Spleen (tissue), 11 donors: ENCODE measurements around the gene PTPRA. TPM values are rescaled to one million over a fixed set of nuclear protein-coding genes. Genes with fewer than 3 reads are reported as not detected.
A peak's percentile ranks its signal among the peaks of the same experiment; 100 is the strongest.

Experiments
- DNase-seq: peaks from one replicate; pipeline ENCODE4 v3.0.0-alpha.2; 2020
- H3K27ac ChIP-seq, 8 donors: fragments of 200-600 bp; sonication (generic) in 7 of 8; 1 replicate in 4 of 8; 2 replicates in 4 of 8; pipeline versions ENCODE4 v1.5.0 to v1.8.0; 2016 to 2021; ENCODE audit warnings: inconsistent platforms in 4 of 8, mild to moderate bottlenecking in 4 of 8, moderate library complexity in 1 of 8
- H3K27me3 ChIP-seq, 7 donors: fragments of 200-600 bp; sonication (generic) in 6 of 7; replicated peaks in 1 of 7; 1 replicate in 4 of 7; 2 replicates in 3 of 7; pipeline versions ENCODE4 v1.5.0 to v1.8.0; 2016 to 2021; ENCODE audit warnings: inconsistent platforms in 3 of 7, mild to moderate bottlenecking in 1 of 7
- H3K36me3 ChIP-seq, 6 donors: fragments of 200-600 bp; sonication (generic) in 5 of 6; 1 replicate in 4 of 6; 2 replicates in 2 of 6; pipeline versions ENCODE4 v1.5.0 to v1.8.0; 2016 to 2021; ENCODE audit warnings: inconsistent platforms in 2 of 6
- H3K4me1 ChIP-seq, 6 donors: fragments of 200-600 bp; sonication (generic) in 5 of 6; 1 replicate in 3 of 6; 2 replicates in 3 of 6; pipeline versions ENCODE4 v1.5.0 to v1.8.0; 2016 to 2021; ENCODE audit warnings: inconsistent platforms in 3 of 6
- H3K4me3 ChIP-seq, 8 donors: fragments of 200-600 bp; sonication (generic) in 7 of 8; 1 replicate in 4 of 8; 2 replicates in 4 of 8; pipeline versions ENCODE4 v1.5.0 to v1.8.0; 2016 to 2021; ENCODE audit warnings: inconsistent platforms in 4 of 8, mild to moderate bottlenecking in 4 of 8, moderate library complexity in 2 of 8
- H3K9me3 ChIP-seq, 8 donors: fragments of 200-600 bp; sonication (generic) in 7 of 8; 1 replicate in 4 of 8; 2 replicates in 4 of 8; pipeline versions ENCODE4 v1.5.0 to v1.8.0; 2016 to 2021; ENCODE audit warnings: inconsistent platforms in 4 of 8
- POLR2A ChIP-seq, 3 donors: fragments of 450-650 bp; IDR thresholded peaks; one replicate each; pipeline ENCODE4 v1.5.1; 2017; ENCODE audit warnings: antibody characterized with exemption in 3 of 3, mild to moderate bottlenecking in 1 of 3
- POLR2AphosphoS5 ChIP-seq, 3 donors: sonication (generic); formaldehyde crosslinking; IDR thresholded peaks; one replicate each; pipeline ENCODE4 v1.5.1; 2017; ENCODE audit warnings: antibody characterized with exemption in 3 of 3
- WGBS, 5 donors: extraction: QIAGEN DNeasy Blood & Tissue Kit in 3 of 5; methylation state at CpG; one replicate each; pipeline versions ENCODE4 v1.1.5 to v1.1.7; 2013 to 2018; 5-methylcytosine and 5-hydroxymethylcytosine counted together
- intact Hi-C: fragments of 100-400 bp; cut with DNase I; formaldehyde crosslinking; loops from one replicate; pipeline ENCODE4 v1.15.0; 2023; ENCODE audit warnings: low total_unique reads
- polyA plus RNA-seq, 3 donors: library from polyadenylated mRNA; stranded (reverse); fragments of 200-250 nt; gene quantifications; one replicate each; pipeline ENCODE4 v1.2.1, GENCODE V29; 2013
- total RNA-seq, 7 donors: library from RNA; depleted of rRNA in 3 of 7; stranded (reverse); fragments of >200 nt in 3 of 7; fragmentation: NEBNext Ultra II Directional in 4 of 7; extraction: Animal tissue kit (Norgen Biotek cat#: 25700) in 4 of 7; gene quantifications; one replicate each; pipeline versions ENCODE4 v1.1.0 to v1.2.1, GENCODE V29; 2016 to 2021
- TF ChIP-seq, protein P1 (sequence below), 11 experiments: fragments of 200-600 bp in 7 of 11; fragments of 450-650 bp in 4 of 11; sonication (generic) in 4 of 11; IDR thresholded peaks in 8 of 11; conservative IDR thresholded peaks in 3 of 11; 1 replicate in 7 of 11; 2 replicates in 4 of 11; pipeline versions ENCODE4 v1.4.0 to v1.8.0; 2016 to 2021; ENCODE audit warnings: antibody characterized with exemption in 11 of 11, inconsistent platforms in 4 of 11, mild to moderate bottlenecking in 1 of 11
- donor health status: healthy with polysubstance abuse.
- donor health status: DM: no; HTN: no; CAD: no; lungs with moderate emphysema.
- donor health status: DM: no; HTN: no; CAD: no.
- donor health status: Bipolar disorder and iron deficiency.
- donor health status: healthy.
- donor health status: DM: no; HTN: no; CAD: no.
- donor health status: DM: yes; HTN: yes; CAD: no.

PTPRA gene
- total and polyA plus RNA-seq, 10 donors, result 15.3 to 65.5 (median 52.4) TPM

- intact Hi-C loops, result no loop called here
- H3K4me3 ChIP-seq, result no peak overlapping the region
- DNase-seq, result no peak
- 86 to 93% (median 89%) methylated on average over 6 of the region's 6 CpGs for WGBS, 5 donors
- H3K36me3 ChIP-seq, result peaks cover 0 to 34% (median 3%) of the 10 kb centered on the region in 6 donors
- TF ChIP-seq, protein P1, sequence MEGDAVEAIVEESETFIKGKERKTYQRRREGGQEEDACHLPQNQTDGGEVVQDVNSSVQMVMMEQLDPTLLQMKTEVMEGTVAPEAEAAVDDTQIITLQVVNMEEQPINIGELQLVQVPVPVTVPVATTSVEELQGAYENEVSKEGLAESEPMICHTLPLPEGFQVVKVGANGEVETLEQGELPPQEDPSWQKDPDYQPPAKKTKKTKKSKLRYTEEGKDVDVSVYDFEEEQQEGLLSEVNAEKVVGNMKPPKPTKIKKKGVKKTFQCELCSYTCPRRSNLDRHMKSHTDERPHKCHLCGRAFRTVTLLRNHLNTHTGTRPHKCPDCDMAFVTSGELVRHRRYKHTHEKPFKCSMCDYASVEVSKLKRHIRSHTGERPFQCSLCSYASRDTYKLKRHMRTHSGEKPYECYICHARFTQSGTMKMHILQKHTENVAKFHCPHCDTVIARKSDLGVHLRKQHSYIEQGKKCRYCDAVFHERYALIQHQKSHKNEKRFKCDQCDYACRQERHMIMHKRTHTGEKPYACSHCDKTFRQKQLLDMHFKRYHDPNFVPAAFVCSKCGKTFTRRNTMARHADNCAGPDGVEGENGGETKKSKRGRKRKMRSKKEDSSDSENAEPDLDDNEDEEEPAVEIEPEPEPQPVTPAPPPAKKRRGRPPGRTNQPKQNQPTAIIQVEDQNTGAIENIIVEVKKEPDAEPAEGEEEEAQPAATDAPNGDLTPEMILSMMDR (IDR thresholded peaks at IDR 0.05 in 8 of 11, conservative IDR thresholded peaks at IDR 0.05 in 3 of 11), result no peak
- TF ChIP-seq POLR2AphosphoS5 (IDR thresholded peaks at IDR 0.05) (no peak), POLR2A (IDR thresholded peaks at IDR 0.05) (no peak)
- no peaks in the 10 kb centered on the region for H3K9me3 ChIP-seq
- no peaks in the 10 kb centered on the region for H3K27me3 ChIP-seq
- no peak overlapping the region for H3K27ac ChIP-seq
- H3K4me1 ChIP-seq, result peaks cover 8 to 37% (median 32%) of the 10 kb centered on the region in 6 donors
Measured at GRCh38 chr20:2837221-2837960, 35.9 kb upstream of the PTPRA start.

- no peak for DNase-seq
- 88 to 92% (median 91%) methylated on average over 17 to 19 of the region's 19 CpGs for WGBS, 5 donors
- Histone ChIP-seq H3K27me3 (no peaks in the 10 kb centered on the region), H3K36me3 (peaks cover 0 to 38% (median 3%) of the 10 kb centered on the region in 6 donors), H3K27ac (no peak overlapping the region), H3K4me3 (no peak overlapping the region), H3K9me3 (no peaks in the 10 kb centered on the region), H3K4me1 (peaks cover 8 to 43% (median 32%) of the 10 kb centered on the region in 6 donors)
- intact Hi-C loops, result no loop called here
- TF ChIP-seq POLR2A (IDR thresholded peaks at IDR 0.05) (no peak), POLR2AphosphoS5 (IDR thresholded peaks at IDR 0.05) (peak in 1 of 3 donors; percentile 27)
- TF ChIP-seq, protein P1 (IDR thresholded peaks at IDR 0.05 in 8 of 11, conservative IDR thresholded peaks at IDR 0.05 in 3 of 11), result no peak
Measured at GRCh38 chr20:2838170-2838797, 35.0 kb upstream of the PTPRA start.

- Histone ChIP-seq H3K27me3 (no peaks in the 10 kb centered on the region), H3K27ac (no peak overlapping the region), H3K9me3 (no peaks in the 10 kb centered on the region), H3K36me3 (peaks cover 0 to 46% (median 3%) of the 10 kb centered on the region in 6 donors), H3K4me3 (peak overlapping the region in 1 of 8 donors; percentile 84), H3K4me1 (peaks cover 8 to 45% (median 32%) of the 10 kb centered on the region in 6 donors)
- TF ChIP-seq, protein P1 (IDR thresholded peaks at IDR 0.05 in 8 of 11, conservative IDR thresholded peaks at IDR 0.05 in 3 of 11), result no peak
- TF ChIP-seq POLR2AphosphoS5 (IDR thresholded peaks at IDR 0.05) (no peak), POLR2A (IDR thresholded peaks at IDR 0.05) (no peak)
- no peak for DNase-seq
- 93 to 98% (median 96%) methylated on average over 14 to 15 of the region's 15 CpGs for WGBS, 5 donors
- intact Hi-C loops, result no loop called here
Measured at GRCh38 chr20:2838847-2839671, 34.2 kb upstream of the PTPRA start.
